B cell (primary cell): ENCODE measurements around the gene ST6GALNAC2. TPM values are rescaled to one million over a fixed set of nuclear protein-coding genes. Genes with fewer than 3 reads are reported as not detected.
A peak's percentile ranks its signal among the peaks of the same experiment; 100 is the strongest.

Source experiments
- ATAC-seq: fragments of 200-7000 bp; cut with Tn5 transposase; one replicate; pipeline ENCODE4 v1.10.0; 2021; ENCODE audit warnings: low read depth, mild to moderate bottlenecking, moderate number of reproducible peaks, moderate library complexity
- CTCF ChIA-PET: fragments of 350-600 bp; sonication (Branson Sonifier 250); formaldehyde crosslinking; loops from one replicate; lab custom pipeline; 2021; ENCODE audit warnings: antibody characterized with exemption, inconsistent platforms; lab: Charles Lee
- POLR2A ChIA-PET: fragments of 350-600 bp; sonication (Branson Sonifier 250); formaldehyde crosslinking; loops from one replicate; lab custom pipeline; 2021; ENCODE audit warnings: antibody characterized with exemption; lab: Charles Lee
- DNase-seq: peaks from one replicate; pipeline ENCODE4 v3.0.0; 2013
- H2AFZ ChIP-seq: 2 replicates; pipeline ENCODE4 v1.6.1; 2012; ENCODE audit warnings: mild to moderate bottlenecking, low read depth, low read length; ENCODE audit not compliant: insufficient read depth, poor library complexity, severe bottlenecking
- H3K27ac ChIP-seq, 2 donors: 1 replicate in 1 of 2; 2 replicates in 1 of 2; pipeline ENCODE4 v1.5.1; 2012 to 2013; ENCODE audit warnings: low read length in 2 of 2, mild to moderate bottlenecking in 2 of 2, moderate library complexity in 1 of 2
- H3K27me3 ChIP-seq, 4 experiments: fragments of 200-600 bp in 1 of 4; sonication (generic) in 1 of 4; replicated peaks in 1 of 4; 1 replicate in 2 of 4; 2 replicates in 2 of 4; pipeline versions ENCODE4 v1.6.1 to v1.7.0; 2013 to 2016; ENCODE audit warnings: low read length in 3 of 4, mild to moderate bottlenecking in 2 of 4, mixed read lengths in 1 of 4, moderate library complexity in 1 of 4; ENCODE audit not compliant: insufficient read depth in 4 of 4, control insufficient read depth in 3 of 4; ENCODE audit errors: control extremely low read depth in 1 of 4
- H3K36me3 ChIP-seq, 2 experiments: replicated peaks in 1 of 2; 1 replicate in 1 of 2; 2 replicates in 1 of 2; pipeline versions ENCODE4 v1.6.1 to v1.7.1; 2013; ENCODE audit warnings: low read length in 1 of 2; ENCODE audit not compliant: insufficient read depth in 2 of 2, control insufficient read depth in 1 of 2; ENCODE audit errors: control extremely low read depth in 1 of 2, extremely low read depth in 1 of 2
- H3K4me1 ChIP-seq, 2 donors: fragments of 200-600 bp in 1 of 2; sonication (generic) in 1 of 2; 1 replicate in 1 of 2; 2 replicates in 1 of 2; pipeline versions ENCODE4 v1.5.1 to v1.6.1; 2013 to 2017; ENCODE audit warnings: low read length in 2 of 2; ENCODE audit not compliant: control insufficient read depth in 2 of 2, insufficient read depth in 2 of 2
- H3K4me2 ChIP-seq: replicated peaks from 2 replicates; pipeline ENCODE3; 2012; ENCODE audit warnings: mild to moderate bottlenecking, low read depth, low read length; ENCODE audit not compliant: poor library complexity, severe bottlenecking
- H3K4me3 ChIP-seq, 5 experiments: fragments of 200-600 bp in 1 of 5; sonication (generic) in 1 of 5; 1 replicate in 3 of 5; 2 replicates in 2 of 5; pipeline versions ENCODE4 v1.5.1 to v1.7.0; 2011 to 2016; ENCODE audit warnings: low read length in 4 of 5, mild to moderate bottlenecking in 4 of 5, low read depth in 2 of 5, control low read depth in 1 of 5, moderate library complexity in 1 of 5; ENCODE audit not compliant: insufficient read depth in 1 of 5; ENCODE audit errors: control extremely low read depth in 1 of 5, extremely low read depth in 1 of 5
- H3K79me2 ChIP-seq: fragments of 200-600 bp; sonication (generic); one replicate; pipeline ENCODE4 v1.6.0; 2016; ENCODE audit warnings: low read length; ENCODE audit not compliant: control insufficient read depth, insufficient read depth
- H3K9ac ChIP-seq: fragments of 200-600 bp; sonication (generic); 2 replicates; pipeline ENCODE4 v1.6.1; 2017; ENCODE audit warnings: mild to moderate bottlenecking, low read length, moderate library complexity
- H3K9me3 ChIP-seq, 3 donors: one replicate each; pipeline versions ENCODE4 v1.6.1 to v1.7.1; 2013; ENCODE audit warnings: low read length in 2 of 3; ENCODE audit not compliant: control insufficient read depth in 2 of 3, insufficient read depth in 1 of 3; ENCODE audit errors: control extremely low read depth in 1 of 3
- H4K20me1 ChIP-seq: 2 replicates; pipeline ENCODE4 v1.6.0; 2012; ENCODE audit warnings: mild to moderate bottlenecking, low read length; ENCODE audit not compliant: insufficient read depth, control insufficient read depth, poor library complexity, severe bottlenecking
- H3K27ac Mint-ChIP-seq: one replicate; pipeline ENCODE4 v1.8.0; 2021; ENCODE audit warnings: mixed read lengths
- H3K27me3 Mint-ChIP-seq: one replicate; pipeline ENCODE4 v1.8.0; 2021; ENCODE audit warnings: mixed read lengths
- H3K4me1 Mint-ChIP-seq: one replicate; pipeline ENCODE4 v1.8.0; 2021; ENCODE audit warnings: mixed read lengths
- H3K4me3 Mint-ChIP-seq: one replicate; pipeline ENCODE4 v1.8.0; 2021; ENCODE audit warnings: mixed read lengths
- H3K9me3 Mint-ChIP-seq: one replicate; pipeline ENCODE4 v1.8.0; 2022; ENCODE audit warnings: mixed read lengths; ENCODE audit not compliant: insufficient read depth
- CTCF ChIP-seq: fragments of 200-600 bp; IDR thresholded peaks from one replicate; pipeline ENCODE4 v1.8.0; 2022; ENCODE audit warnings: antibody characterized with exemption, mild to moderate bottlenecking
- EZH2 ChIP-seq: IDR thresholded peaks from 2 replicates; pipeline ENCODE4 v1.6.1; 2012; ENCODE audit warnings: borderline replicate concordance, low read depth, mild to moderate bottlenecking, moderate library complexity, low read length; ENCODE audit not compliant: insufficient read depth, poor library complexity, severe bottlenecking
- WGBS: methylation state at CpG from one replicate; pipeline ENCODE4 v1.1.5; 2013; ENCODE audit warnings: missing lambda C conversion rate; ENCODE audit not compliant: insufficient coverage; 5-methylcytosine and 5-hydroxymethylcytosine counted together
- intact Hi-C: fragments of 100-400 bp; cut with micrococcal nuclease; formaldehyde crosslinking; loops from one replicate; pipeline ENCODE4 v1.10.0; 2022
- polyA plus RNA-seq: library from polyadenylated mRNA; depleted of rRNA; stranded (reverse); fragments of >200 nt; gene quantifications from 2 replicates; pipeline ENCODE4 v1.2.3, GENCODE V29; 2012
- total RNA-seq, 2 donors: library from RNA; stranded (reverse); fragments of 120-200 nt in 1 of 2; gene quantifications; 1 replicate in 1 of 2; 2 replicates in 1 of 2; pipeline versions ENCODE4 v1.2.3 to v1.2.4, GENCODE V29; 2013 to 2022

Gene ST6GALNAC2
- total and polyA plus RNA-seq, 2 donors (not counting 1 experiment from before 2014, with no cell fraction given): 0.58 to 2.7 TPM

GRCh38 chr17:76586741-76587487 is 1.3 kb upstream of the ST6GALNAC2 start:
- Mint-ChIP-seq H3K4me3 (peak overlapping the region; percentile 14), H3K27ac (no peak overlapping the region), H3K9me3 (no peaks in the 10 kb centered on the region), H3K27me3 (peaks cover 46% of the 10 kb centered on the region), H3K4me1 (peaks cover 12% of the 10 kb centered on the region)
- POLR2A ChIA-PET: interaction anchor here (0.6 to 1.3 kb wide), 2 partner anchors 30 to 1311 kb away, joined by 3 read pairs; no protein-coding TSS in a partner anchor
- Histone ChIP-seq H3K36me3 (no peaks in the 10 kb centered on the region), H3K4me3 (no peak overlapping the region), H3K27ac (no peak overlapping the region), H3K9me3 (no peaks in the 10 kb centered on the region), H3K27me3 (peaks cover 0 to 38% (median 20%) of the 10 kb centered on the region in 4 experiments), H3K4me1 (peaks cover 21% of the 10 kb centered on the region in 2 donors), H3K9ac (no peak overlapping the region), H3K79me2 (no peaks in the 10 kb centered on the region), H2AFZ (no peak overlapping the region), H3K4me2 (peak overlapping the region; percentile 3), H4K20me1 (no peaks in the 10 kb centered on the region)
- WGBS: 38% methylated on average over 17 of the region's 17 CpGs
- no peak for ATAC-seq
- TF ChIP-seq CTCF (no peak), EZH2 (no peak)
- DNase-seq: no peak
- intact Hi-C loops: loop anchor here (2.0 kb wide), 1 partner anchor 30 kb away; no protein-coding TSS in a partner anchor
- CTCF ChIA-PET: interaction anchor here (1.3 to 2.9 kb wide), 6 partner anchors 16 to 64 kb away, joined by 3 to 13 read pairs (median 5); no protein-coding TSS in a partner anchor
